Mesendoderm (in vitro differentiated cells): ENCODE data around the gene SNRPD2.

Source experiments
- DNase-seq: peaks from one replicate; pipeline ENCODE4 v3.0.0; 2013
- H2AK5ac ChIP-seq: 2 replicates; pipeline ENCODE4 v1.6.1; 2013; ENCODE audit warnings: low read length, inconsistent platforms
- H2BK120ac ChIP-seq: 2 replicates; pipeline ENCODE4 v1.6.1; 2013; ENCODE audit warnings: low read depth, mild to moderate bottlenecking, low read length, moderate library complexity, mixed read lengths
- H2BK15ac ChIP-seq: replicated peaks from 2 replicates; pipeline ENCODE4 v1.6.1; 2013; ENCODE audit warnings: low read depth, mild to moderate bottlenecking, moderate library complexity
- H2BK5ac ChIP-seq: 2 replicates; pipeline ENCODE4 v1.6.1; 2013; ENCODE audit warnings: low read length, inconsistent platforms
- H3K18ac ChIP-seq: 2 replicates; pipeline ENCODE4 v1.6.1; 2013; ENCODE audit warnings: mild to moderate bottlenecking, low read length, mixed read lengths
- H3K23ac ChIP-seq: one replicate; pipeline ENCODE4 v1.6.1; 2013; ENCODE audit warnings: low read length
- H3K27ac ChIP-seq: 2 replicates; pipeline ENCODE4 v1.5.1; 2013; ENCODE audit warnings: low read depth, mild to moderate bottlenecking, inconsistent platforms, low read length, moderate library complexity
- H3K27me3 ChIP-seq: 2 replicates; pipeline ENCODE4 v1.6.1; 2013; ENCODE audit warnings: low read length, control low read depth, mild to moderate bottlenecking, inconsistent platforms; ENCODE audit not compliant: insufficient read depth, poor library complexity
- H3K36me3 ChIP-seq: 2 replicates; pipeline ENCODE4 v1.6.1; 2013; ENCODE audit warnings: low read length, inconsistent platforms; ENCODE audit not compliant: control insufficient read depth, insufficient read depth
- H3K4ac ChIP-seq: one replicate; pipeline ENCODE4 v1.6.1; 2013; ENCODE audit warnings: low read depth, mild to moderate bottlenecking, low read length, moderate library complexity
- H3K4me1 ChIP-seq: 2 replicates; pipeline ENCODE4 v1.6.1; 2013; ENCODE audit warnings: low read depth, low read length, inconsistent platforms; ENCODE audit not compliant: control insufficient read depth
- H3K4me2 ChIP-seq: 2 replicates; pipeline ENCODE4 v1.6.1; 2013; ENCODE audit warnings: low read length
- H3K4me3 ChIP-seq: 2 replicates; pipeline ENCODE4 v1.5.1; 2013; ENCODE audit warnings: mild to moderate bottlenecking, low read length
- H3K56ac ChIP-seq: one replicate; pipeline ENCODE4 v1.6.1; 2013; ENCODE audit warnings: low read length
- H3K79me1 ChIP-seq: 2 replicates; pipeline ENCODE4 v1.6.1; 2013; ENCODE audit warnings: low read length, inconsistent platforms
- H3K79me2 ChIP-seq: 2 replicates; pipeline ENCODE4 v1.6.1; 2013; ENCODE audit warnings: mild to moderate bottlenecking, low read length; ENCODE audit not compliant: control insufficient read depth, insufficient read depth
- H3K9ac ChIP-seq: 2 replicates; pipeline ENCODE4 v1.6.1; 2013; ENCODE audit warnings: low read length, inconsistent platforms
- H4K5ac ChIP-seq: one replicate; pipeline ENCODE4 v1.6.1; 2013; ENCODE audit warnings: low read length
- H4K8ac ChIP-seq: one replicate; pipeline ENCODE4 v1.6.1; 2013; ENCODE audit warnings: low read depth, mild to moderate bottlenecking, control low read depth, low read length, moderate library complexity
- WGBS: extraction: QIAGEN DNeasy Blood & Tissue Kit; methylation state at CpG from one replicate; pipeline ENCODE4 v1.1.7; 2013; ENCODE audit warnings: low lambda C conversion rate, missing lambda C conversion rate; ENCODE audit not compliant: insufficient coverage; ENCODE audit errors: extremely low coverage; 5-methylcytosine and 5-hydroxymethylcytosine counted together

The SNRPD2 gene

DNA sequence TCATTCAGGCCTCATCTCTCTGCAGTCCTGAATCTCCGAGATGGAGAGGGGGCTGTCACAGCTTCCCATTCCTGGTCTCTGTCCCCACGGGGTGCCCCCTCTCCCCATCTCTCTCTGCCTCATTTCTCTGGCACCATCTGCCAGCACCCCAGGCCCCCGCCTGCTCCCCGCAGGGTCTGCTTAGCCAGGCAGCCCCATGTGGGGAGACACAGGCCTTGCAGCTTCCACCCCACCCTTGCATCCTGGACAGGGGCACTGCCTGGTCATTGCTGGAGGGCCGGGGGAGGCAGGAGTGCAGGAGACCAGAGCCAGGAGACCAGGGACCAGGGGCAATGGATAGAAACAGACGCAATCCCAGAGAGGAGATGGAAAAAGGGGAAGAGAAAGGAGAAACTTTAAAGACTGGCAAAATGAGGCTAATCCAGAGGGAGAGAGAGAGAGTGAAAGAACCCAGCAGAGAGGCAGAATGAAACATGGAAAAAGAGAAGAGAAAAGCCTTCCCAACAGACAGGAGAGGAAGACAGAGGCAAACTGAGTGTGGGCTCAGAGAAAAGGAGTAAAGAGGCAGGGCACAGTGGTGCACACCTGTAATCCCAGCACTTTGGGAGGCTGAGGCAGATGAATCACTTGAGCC lies 32.5 kb downstream of the SNRPD2 start:
- Histone ChIP-seq H3K56ac (no peak overlapping the region), H3K79me2 (no peaks in the 10 kb centered on the region), H3K4me1 (no peaks in the 10 kb centered on the region), H3K4me3 (no peak overlapping the region), H3K36me3 (no peaks in the 10 kb centered on the region), H3K4ac (no peak overlapping the region), H3K18ac (no peak overlapping the region), H3K23ac (no peak overlapping the region), H3K9ac (no peak overlapping the region), H2BK15ac (no peak overlapping the region), H2BK120ac (no peak overlapping the region), H3K27ac (no peak overlapping the region), H4K8ac (no peak overlapping the region), H2BK5ac (no peak overlapping the region), H3K79me1 (no peaks in the 10 kb centered on the region), H4K5ac (no peak overlapping the region), H3K27me3 (no peaks in the 10 kb centered on the region), H3K4me2 (no peak overlapping the region), H2AK5ac (no peak overlapping the region)
- no CpG with 5 or more reads among the region's 6 CpGs for WGBS
- no peak for DNase-seq

DNA sequence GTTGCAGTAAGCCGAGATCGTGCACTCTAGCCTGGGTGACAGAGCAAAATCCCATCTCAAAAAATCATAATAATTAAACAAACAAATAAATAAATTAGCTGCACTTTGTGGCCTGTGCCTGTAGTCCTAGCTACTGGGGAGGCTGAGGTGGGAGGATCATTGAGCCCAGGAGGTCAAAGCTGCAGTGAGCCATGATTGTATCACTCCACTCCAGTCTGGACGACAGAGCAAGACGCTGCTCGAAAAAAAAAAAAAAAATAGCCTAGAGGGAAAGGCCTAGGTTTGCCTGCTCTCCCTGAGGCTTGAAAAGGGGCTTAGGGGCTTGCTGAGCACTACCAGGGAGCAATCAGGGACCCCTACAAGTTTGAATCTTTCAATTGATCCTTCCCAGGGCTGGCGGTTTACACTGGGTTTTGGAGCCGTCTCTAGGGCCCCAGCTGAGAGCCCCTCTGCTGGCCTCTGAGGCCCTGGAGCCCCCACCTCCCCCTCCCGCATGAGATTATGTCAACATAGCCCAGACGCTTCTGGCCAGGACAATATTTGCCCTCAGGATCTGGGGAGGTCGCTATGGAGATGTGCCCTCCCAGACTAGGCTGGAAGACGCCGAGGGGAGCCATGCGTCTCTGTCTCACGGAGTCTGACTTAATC lies 34.1 kb downstream of the SNRPD2 start:
- Histone ChIP-seq H3K4ac (no peak overlapping the region), H3K79me2 (no peaks in the 10 kb centered on the region), H3K36me3 (no peaks in the 10 kb centered on the region), H3K4me3 (no peak overlapping the region), H2AK5ac (no peak overlapping the region), H2BK120ac (no peak overlapping the region), H3K27ac (no peak overlapping the region), H3K79me1 (no peaks in the 10 kb centered on the region), H3K4me1 (peaks cover 4% of the 10 kb centered on the region), H2BK5ac (no peak overlapping the region), H3K23ac (no peak overlapping the region), H3K9ac (no peak overlapping the region), H3K18ac (no peak overlapping the region), H3K4me2 (no peak overlapping the region), H2BK15ac (no peak overlapping the region), H3K27me3 (no peaks in the 10 kb centered on the region), H4K5ac (no peak overlapping the region), H4K8ac (no peak overlapping the region), H3K56ac (peak overlapping the region; percentile 34)
- no CpG with 5 or more reads among the region's 14 CpGs for WGBS
- DNase-seq = peak; percentile 43

DNA sequence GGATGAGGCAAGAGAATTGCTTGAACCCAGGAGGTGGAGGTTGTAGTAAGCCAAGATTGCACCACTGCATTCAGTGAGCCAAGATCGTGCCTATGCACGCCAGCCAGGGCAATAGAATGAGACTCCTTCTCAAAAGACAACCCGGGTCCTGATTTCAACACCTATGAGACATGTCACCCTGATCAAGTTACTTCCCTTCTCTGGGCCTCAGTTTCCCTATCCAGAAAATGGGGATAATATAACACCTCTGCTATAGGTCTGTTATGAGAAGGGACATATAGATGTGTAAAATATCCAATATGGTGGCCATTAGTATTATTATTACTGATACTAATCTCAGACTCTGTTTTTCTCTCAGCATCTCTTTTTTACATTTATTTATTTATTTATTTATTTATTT lies 36.7 kb downstream of the SNRPD2 start:
- Histone ChIP-seq H3K36me3 (no peaks in the 10 kb centered on the region), H3K18ac (no peak overlapping the region), H3K79me2 (no peaks in the 10 kb centered on the region), H4K8ac (no peak overlapping the region), H2AK5ac (no peak overlapping the region), H3K9ac (no peak overlapping the region), H3K23ac (no peak overlapping the region), H3K79me1 (no peaks in the 10 kb centered on the region), H3K56ac (no peak overlapping the region), H3K4ac (no peak overlapping the region), H3K27ac (no peak overlapping the region), H2BK120ac (no peak overlapping the region), H2BK15ac (no peak overlapping the region), H3K4me3 (no peak overlapping the region), H2BK5ac (no peak overlapping the region), H3K4me2 (no peak overlapping the region), H3K4me1 (peaks cover 4% of the 10 kb centered on the region), H4K5ac (no peak overlapping the region), H3K27me3 (no peaks in the 10 kb centered on the region)
- DNase-seq = no peak
- no CpG with 5 or more reads among the region's 3 CpGs for WGBS

DNA sequence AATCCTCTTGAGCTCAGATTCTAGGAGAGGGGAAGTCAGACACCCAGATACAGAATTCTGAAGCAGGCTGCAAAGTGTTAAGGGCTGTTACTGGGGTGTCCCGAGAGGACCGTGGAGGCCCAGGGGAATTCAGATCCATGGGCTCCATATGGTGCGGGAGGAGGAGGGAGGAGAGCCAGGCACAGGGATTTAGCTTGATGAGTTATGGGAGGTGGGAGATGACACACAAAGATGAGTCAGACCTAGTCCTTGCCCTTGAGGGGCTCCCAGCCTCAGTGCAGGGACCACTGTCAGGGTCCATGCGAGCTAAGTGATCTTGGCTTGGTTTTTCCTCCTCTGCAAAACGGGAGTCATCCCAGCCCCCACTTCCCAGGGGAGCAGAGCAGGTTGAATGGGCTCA lies 38.1 kb downstream of the SNRPD2 start:
- Histone ChIP-seq H3K79me2 (no peaks in the 10 kb centered on the region), H3K4me2 (no peak overlapping the region), H2BK120ac (no peak overlapping the region), H3K9ac (no peak overlapping the region), H3K4ac (no peak overlapping the region), H3K4me3 (no peak overlapping the region), H3K23ac (no peak overlapping the region), H4K5ac (no peak overlapping the region), H3K79me1 (no peaks in the 10 kb centered on the region), H2BK5ac (no peak overlapping the region), H2AK5ac (peak overlapping the region; percentile 74), H3K27me3 (no peaks in the 10 kb centered on the region), H4K8ac (no peak overlapping the region), H2BK15ac (no peak overlapping the region), H3K56ac (peak overlapping the region; percentile 22), H3K27ac (no peak overlapping the region), H3K18ac (no peak overlapping the region), H3K36me3 (no peaks in the 10 kb centered on the region), H3K4me1 (peaks cover 4% of the 10 kb centered on the region)
- no CpG with 5 or more reads among the region's 5 CpGs for WGBS
- DNase-seq = no peak

DNA sequence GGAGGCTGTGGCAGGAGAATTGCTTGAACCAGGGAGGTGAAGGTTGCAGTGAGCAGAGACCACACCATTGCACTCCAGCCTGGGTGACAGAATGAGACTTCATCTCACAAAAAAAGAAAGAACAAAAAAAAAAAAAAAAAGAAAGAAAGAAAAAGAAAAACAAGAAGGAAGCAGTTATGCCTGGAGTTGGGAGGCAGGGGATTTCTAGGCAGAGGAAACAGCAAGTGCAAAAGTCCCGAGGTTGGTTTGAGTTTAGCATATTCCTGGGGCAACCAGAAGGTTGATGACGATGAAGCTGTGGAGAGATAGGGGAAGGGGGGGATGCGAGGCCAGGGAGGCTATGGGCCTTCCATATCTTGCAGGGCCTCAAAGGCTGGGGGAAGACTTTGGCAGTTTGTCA lies 41.0 kb downstream of the SNRPD2 start:
- no peak overlapping the region for H3K4me2 ChIP-seq
- H3K23ac ChIP-seq = no peak overlapping the region
- H3K4me1 ChIP-seq = peaks cover 4% of the 10 kb centered on the region
- H3K4ac ChIP-seq = no peak overlapping the region
- H3K79me2 ChIP-seq = no peaks in the 10 kb centered on the region
- no peak overlapping the region for H2BK120ac ChIP-seq
- no peak overlapping the region for H3K18ac ChIP-seq
- no peak for DNase-seq
- H3K56ac ChIP-seq = no peak overlapping the region
- H3K4me3 ChIP-seq = no peak overlapping the region
- H2AK5ac ChIP-seq = no peak overlapping the region
- H3K36me3 ChIP-seq = no peaks in the 10 kb centered on the region
- no peak overlapping the region for H2BK5ac ChIP-seq
- no peak overlapping the region for H2BK15ac ChIP-seq
- no CpG with 5 or more reads among the region's 3 CpGs for WGBS
- H3K27me3 ChIP-seq = no peaks in the 10 kb centered on the region
- H3K27ac ChIP-seq = no peak overlapping the region
- H4K5ac ChIP-seq = no peak overlapping the region
- no peaks in the 10 kb centered on the region for H3K79me1 ChIP-seq
- no peak overlapping the region for H3K9ac ChIP-seq
- H4K8ac ChIP-seq = no peak overlapping the region

DNA sequence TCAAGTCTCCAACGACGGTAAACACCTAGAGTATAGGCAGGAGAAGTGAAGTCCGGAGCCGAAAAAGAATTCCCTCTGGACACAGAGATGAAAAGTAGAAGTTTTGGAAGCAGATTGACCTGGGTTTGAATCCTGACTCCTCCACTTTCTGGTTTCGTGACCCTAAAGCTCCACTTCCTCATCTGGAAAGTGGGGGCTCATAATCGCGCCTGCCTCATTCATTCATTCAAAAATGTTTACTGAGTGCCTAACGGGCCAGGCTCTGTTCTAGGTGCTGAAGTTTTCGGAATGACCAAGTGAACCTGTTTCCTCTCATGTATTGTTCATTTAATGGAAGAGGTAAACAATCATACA lies 45.4 kb downstream of the SNRPD2 start:
- no peak overlapping the region for H3K23ac ChIP-seq
- H4K5ac ChIP-seq = no peak overlapping the region
- no peak overlapping the region for H4K8ac ChIP-seq
- H3K36me3 ChIP-seq = no peaks in the 10 kb centered on the region
- H2BK15ac ChIP-seq = no peak overlapping the region
- no peak overlapping the region for H3K56ac ChIP-seq
- H2BK120ac ChIP-seq = no peak overlapping the region
- H3K27ac ChIP-seq = no peak overlapping the region
- WGBS = no CpG with 5 or more reads among the region's 9 CpGs
- no peak for DNase-seq
- no peak overlapping the region for H2AK5ac ChIP-seq
- H2BK5ac ChIP-seq = no peak overlapping the region
- no peaks in the 10 kb centered on the region for H3K79me1 ChIP-seq
- peaks cover 6% of the 10 kb centered on the region for H3K4me1 ChIP-seq
- H3K9ac ChIP-seq = peak overlapping the region; percentile 33
- no peak overlapping the region for H3K4me2 ChIP-seq
- H3K27me3 ChIP-seq = no peaks in the 10 kb centered on the region
- no peak overlapping the region for H3K4me3 ChIP-seq
- H3K79me2 ChIP-seq = no peaks in the 10 kb centered on the region
- no peak overlapping the region for H3K18ac ChIP-seq
- H3K4ac ChIP-seq = no peak overlapping the region
